Measurements from ENCODE around the gene MTFR1L. TPM values are rescaled to one million over a fixed set of nuclear protein-coding genes. Genes with fewer than 3 reads are reported as not detected.

MTFR1L gene
- polyA plus RNA-seq, 1 donor from 2014 or later: 115 TPM

GRCh38 chr1:25867210-25867991 is 47.6 kb downstream of the MTFR1L start:
- H3K4me2 ChIP-seq (ENCODE audit: low read length): no peak overlapping the region
- H3K9me2 ChIP-seq (ENCODE audit: insufficient read depth, low read length): no peaks in the 10 kb centered on the region
- no peak for TF ChIP-seq EP300 (conservative IDR thresholded peaks at IDR 0.05; ENCODE audit: poor library complexity, severe bottlenecking)
- TF ChIP-seq EZH2 (IDR thresholded peaks at IDR 0.05; ENCODE audit: borderline replicate concordance, insufficient read depth, low read length, poor library complexity, severe bottlenecking): no peak
- no peak for TF ChIP-seq SMC3 (conservative IDR thresholded peaks at IDR 0.05; ENCODE audit: poor library complexity)
- no peak for TF ChIP-seq MXI1 (conservative IDR thresholded peaks at IDR 0.05; ENCODE audit: poor library complexity, severe bottlenecking)
- TF ChIP-seq RAD21 (conservative IDR thresholded peaks at IDR 0.05): no peak
- no peak for TF ChIP-seq REST (IDR thresholded peaks at IDR 0.05; ENCODE audit: borderline replicate concordance)
- no peak for TF ChIP-seq TAF1 (IDR thresholded peaks at IDR 0.05; ENCODE audit: low read depth)
- TF ChIP-seq CTCF (IDR thresholded peaks at IDR 0.05; ENCODE audit: poor library complexity, severe bottlenecking): no peak
- TF ChIP-seq POLR2AphosphoS5 (IDR thresholded peaks at IDR 0.05): no peak
- no peak overlapping the region for H2AFZ ChIP-seq (ENCODE audit: low read depth, low read length)
- H3K9ac ChIP-seq (ENCODE audit: low read length): no peak overlapping the region
- peaks cover 5% of the 10 kb centered on the region for H3K36me3 ChIP-seq (ENCODE audit: insufficient read depth, low read length)
- H3K79me2 ChIP-seq (replicated peaks; ENCODE audit: insufficient read depth, low read length): no peaks in the 10 kb centered on the region
- no peak overlapping the region for H3K27ac ChIP-seq (ENCODE audit: low read length)
- H3K27me3 ChIP-seq (ENCODE audit: insufficient read depth, low read depth, low read length): no peaks in the 10 kb centered on the region
- H4K20me1 ChIP-seq (ENCODE audit: insufficient read depth): no peaks in the 10 kb centered on the region
- no peak overlapping the region for H3K4me3 ChIP-seq (ENCODE audit: low read length)
- H3K9me3 ChIP-seq (ENCODE audit: low read length): no peaks in the 10 kb centered on the region
- no peaks in the 10 kb centered on the region for H3F3A ChIP-seq (ENCODE audit: insufficient read depth, low read length, poor library complexity, severe bottlenecking)

- Histone ChIP-seq H3K27me3 (ENCODE audit: insufficient read depth, low read depth, low read length) (peaks cover 7% of the 10 kb centered on the region), H3K9ac (ENCODE audit: low read length) (no peak overlapping the region), H3K79me2 (replicated peaks; ENCODE audit: insufficient read depth, low read length) (no peaks in the 10 kb centered on the region), H3K4me3 (ENCODE audit: low read length) (no peak overlapping the region), H2AFZ (ENCODE audit: low read depth, low read length) (no peak overlapping the region), H3K9me2 (ENCODE audit: insufficient read depth, low read length) (no peaks in the 10 kb centered on the region), H3F3A (ENCODE audit: insufficient read depth, low read length, poor library complexity, severe bottlenecking) (no peaks in the 10 kb centered on the region), H3K9me3 (ENCODE audit: low read length) (no peaks in the 10 kb centered on the region), H3K36me3 (ENCODE audit: insufficient read depth, low read length) (no peaks in the 10 kb centered on the region), H4K20me1 (ENCODE audit: insufficient read depth) (no peaks in the 10 kb centered on the region), H3K27ac (ENCODE audit: low read length) (no peak overlapping the region), H3K4me2 (ENCODE audit: low read length) (no peak overlapping the region)
- TF ChIP-seq EP300 (conservative IDR thresholded peaks at IDR 0.05; ENCODE audit: poor library complexity, severe bottlenecking) (no peak), CTCF (IDR thresholded peaks at IDR 0.05; ENCODE audit: poor library complexity, severe bottlenecking) (no peak), EZH2 (IDR thresholded peaks at IDR 0.05; ENCODE audit: borderline replicate concordance, insufficient read depth, low read length, poor library complexity, severe bottlenecking) (no peak), RAD21 (conservative IDR thresholded peaks at IDR 0.05) (no peak), TAF1 (IDR thresholded peaks at IDR 0.05; ENCODE audit: low read depth) (no peak), POLR2AphosphoS5 (IDR thresholded peaks at IDR 0.05) (no peak), MXI1 (conservative IDR thresholded peaks at IDR 0.05; ENCODE audit: poor library complexity, severe bottlenecking) (no peak), REST (IDR thresholded peaks at IDR 0.05; ENCODE audit: borderline replicate concordance) (no peak), SMC3 (conservative IDR thresholded peaks at IDR 0.05; ENCODE audit: poor library complexity) (no peak)
Observed at GRCh38 chr1:25869909-25870606, 50.3 kb downstream of the MTFR1L start.

Measured in neural cell (in vitro differentiated cells).